Measurements from ENCODE around the gene ARAP1.
A peak's percentile ranks its signal among the peaks of the same experiment; 100 is the strongest.

The ARAP1 gene

DNA sequence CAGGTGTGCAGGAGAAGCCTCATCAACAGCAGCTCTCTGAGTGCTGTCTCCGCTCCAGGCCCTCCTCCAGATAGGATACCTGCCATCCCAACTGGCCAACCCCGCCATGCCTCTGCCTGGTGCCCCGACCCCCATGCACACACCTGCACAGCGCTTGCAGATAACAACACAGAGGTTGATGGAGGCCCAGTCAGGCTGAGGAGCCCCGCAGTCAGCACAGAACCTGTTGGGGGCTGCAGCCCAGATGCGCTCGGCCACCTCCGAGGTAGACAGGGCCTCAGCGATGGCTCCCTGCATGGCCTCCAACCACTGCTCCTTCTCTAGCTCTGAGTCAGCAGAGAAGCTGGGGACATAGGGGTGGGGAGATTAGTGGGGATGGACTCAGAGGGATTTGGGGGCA lies 45.2 kb downstream of the ARAP1 start:
- DNase-seq (ENCODE audit: low read depth, low spot score) = no peak
- no peak overlapping the region for H3K4me3 ChIP-seq (ENCODE audit: low read depth, low read length)
- TF ChIP-seq, protein P1, sequence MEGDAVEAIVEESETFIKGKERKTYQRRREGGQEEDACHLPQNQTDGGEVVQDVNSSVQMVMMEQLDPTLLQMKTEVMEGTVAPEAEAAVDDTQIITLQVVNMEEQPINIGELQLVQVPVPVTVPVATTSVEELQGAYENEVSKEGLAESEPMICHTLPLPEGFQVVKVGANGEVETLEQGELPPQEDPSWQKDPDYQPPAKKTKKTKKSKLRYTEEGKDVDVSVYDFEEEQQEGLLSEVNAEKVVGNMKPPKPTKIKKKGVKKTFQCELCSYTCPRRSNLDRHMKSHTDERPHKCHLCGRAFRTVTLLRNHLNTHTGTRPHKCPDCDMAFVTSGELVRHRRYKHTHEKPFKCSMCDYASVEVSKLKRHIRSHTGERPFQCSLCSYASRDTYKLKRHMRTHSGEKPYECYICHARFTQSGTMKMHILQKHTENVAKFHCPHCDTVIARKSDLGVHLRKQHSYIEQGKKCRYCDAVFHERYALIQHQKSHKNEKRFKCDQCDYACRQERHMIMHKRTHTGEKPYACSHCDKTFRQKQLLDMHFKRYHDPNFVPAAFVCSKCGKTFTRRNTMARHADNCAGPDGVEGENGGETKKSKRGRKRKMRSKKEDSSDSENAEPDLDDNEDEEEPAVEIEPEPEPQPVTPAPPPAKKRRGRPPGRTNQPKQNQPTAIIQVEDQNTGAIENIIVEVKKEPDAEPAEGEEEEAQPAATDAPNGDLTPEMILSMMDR (IDR thresholded peaks at IDR 0.05; ENCODE audit: low read depth, low read length) = no peak
- in situ Hi-C loops (cut with HindIII; ENCODE audit: low sequenced_read_pairs) = no loop called here

DNA sequence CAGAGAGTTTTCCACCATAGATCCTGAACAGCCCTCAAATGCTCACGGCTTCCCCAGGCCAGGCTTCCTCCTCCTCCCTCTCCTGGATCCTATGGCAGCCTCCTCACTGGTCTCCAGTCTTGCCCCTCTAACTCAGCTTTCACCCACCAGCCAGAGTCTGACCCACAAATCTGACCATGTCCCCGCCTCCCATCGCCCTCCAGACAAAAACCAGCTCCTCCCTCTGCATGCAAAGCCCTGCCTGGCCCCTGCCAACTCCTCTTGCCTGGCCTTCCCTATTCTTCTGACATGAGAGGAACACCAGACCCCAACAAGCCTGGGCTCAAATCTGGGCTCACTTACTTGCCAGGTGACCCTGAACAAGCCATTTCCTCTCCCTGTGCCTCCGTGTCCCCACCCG lies 45.6 kb downstream of the ARAP1 start:
- in situ Hi-C loops (cut with HindIII; ENCODE audit: low sequenced_read_pairs) = no loop called here
- DNase-seq (ENCODE audit: low read depth, low spot score) = no peak
- TF ChIP-seq, protein P1 (IDR thresholded peaks at IDR 0.05; ENCODE audit: low read depth, low read length) = no peak
- no peak overlapping the region for H3K4me3 ChIP-seq (ENCODE audit: low read depth, low read length)

DNA sequence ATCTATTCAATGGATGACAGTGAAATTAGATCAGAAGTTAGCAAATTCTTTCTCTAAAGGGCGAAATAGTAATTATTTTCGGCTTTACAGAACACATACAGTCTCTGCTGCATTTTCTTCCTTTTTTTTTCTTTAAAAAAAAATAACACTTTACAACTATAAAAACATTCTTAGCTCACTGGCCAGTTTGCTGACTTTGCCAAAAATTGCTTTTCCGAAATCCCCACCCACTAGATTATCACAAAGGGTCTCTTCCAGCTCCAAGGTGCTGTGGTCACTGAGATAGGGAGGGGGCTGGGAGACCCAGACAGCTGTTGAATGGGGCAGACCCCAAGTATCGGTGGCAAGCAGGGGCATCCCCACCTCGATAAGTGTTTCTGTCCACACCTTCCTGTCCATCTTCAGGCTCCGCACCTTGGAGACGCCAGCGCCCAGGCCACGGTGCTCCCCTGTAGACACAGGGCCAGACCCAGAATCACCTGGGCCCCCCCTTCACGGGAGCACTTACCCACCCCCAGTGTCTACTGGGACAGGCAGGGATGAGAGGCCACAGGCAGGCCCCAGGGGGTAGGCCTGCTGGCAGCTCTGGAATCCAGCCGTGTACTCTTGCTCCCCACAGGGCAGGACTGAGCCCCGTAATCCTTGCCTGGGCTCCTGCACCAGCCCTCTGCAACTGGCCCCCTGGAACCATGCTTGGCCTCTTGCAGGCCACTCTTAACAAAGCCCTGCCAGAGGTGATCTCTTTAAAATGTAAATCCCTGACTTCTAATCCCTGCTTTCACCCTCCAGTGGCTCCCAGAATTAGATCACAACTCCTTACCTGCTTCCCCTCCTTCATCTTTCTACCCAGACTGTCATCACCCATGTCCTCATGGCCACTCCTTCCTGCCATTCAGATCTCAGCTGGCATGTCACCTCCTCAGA lies 46.5 kb downstream of the ARAP1 start:
- DNase-seq (ENCODE audit: low read depth, low spot score) = no peak
- H3K4me3 ChIP-seq (ENCODE audit: low read depth, low read length) = no peak overlapping the region
- in situ Hi-C loops (cut with HindIII; ENCODE audit: low sequenced_read_pairs) = no loop called here
- TF ChIP-seq, protein P1 (IDR thresholded peaks at IDR 0.05; ENCODE audit: low read depth, low read length) = no peak

DNA sequence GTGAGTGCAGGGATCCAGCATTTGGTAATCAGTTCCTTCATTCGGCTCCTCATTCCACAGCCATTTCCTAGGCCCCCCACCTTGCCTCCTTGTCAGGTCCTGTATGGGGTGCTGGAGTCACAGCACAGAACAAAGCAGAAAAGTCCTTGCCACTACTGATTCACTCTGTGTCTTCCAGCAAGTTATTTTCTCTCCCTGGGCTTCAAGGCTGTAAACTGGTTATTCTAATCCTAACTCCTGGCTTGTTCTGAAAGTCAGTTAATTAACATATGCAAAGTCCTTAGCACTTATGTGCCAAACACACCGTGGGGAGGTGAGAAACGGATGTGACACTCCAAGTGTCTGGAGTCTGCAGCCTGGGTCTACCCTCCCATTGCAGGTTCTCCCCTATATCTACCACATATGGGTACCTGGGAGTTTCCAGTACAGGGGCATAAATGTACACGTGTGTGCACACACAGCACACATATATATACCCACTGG lies 47.4 kb downstream of the ARAP1 start:
- in situ Hi-C loops (cut with HindIII; ENCODE audit: low sequenced_read_pairs) = no loop called here
- H3K4me3 ChIP-seq (ENCODE audit: low read depth, low read length) = no peak overlapping the region
- TF ChIP-seq, protein P1 (IDR thresholded peaks at IDR 0.05; ENCODE audit: low read depth, low read length) = no peak
- no peak for DNase-seq (ENCODE audit: low read depth, low spot score)

DNA sequence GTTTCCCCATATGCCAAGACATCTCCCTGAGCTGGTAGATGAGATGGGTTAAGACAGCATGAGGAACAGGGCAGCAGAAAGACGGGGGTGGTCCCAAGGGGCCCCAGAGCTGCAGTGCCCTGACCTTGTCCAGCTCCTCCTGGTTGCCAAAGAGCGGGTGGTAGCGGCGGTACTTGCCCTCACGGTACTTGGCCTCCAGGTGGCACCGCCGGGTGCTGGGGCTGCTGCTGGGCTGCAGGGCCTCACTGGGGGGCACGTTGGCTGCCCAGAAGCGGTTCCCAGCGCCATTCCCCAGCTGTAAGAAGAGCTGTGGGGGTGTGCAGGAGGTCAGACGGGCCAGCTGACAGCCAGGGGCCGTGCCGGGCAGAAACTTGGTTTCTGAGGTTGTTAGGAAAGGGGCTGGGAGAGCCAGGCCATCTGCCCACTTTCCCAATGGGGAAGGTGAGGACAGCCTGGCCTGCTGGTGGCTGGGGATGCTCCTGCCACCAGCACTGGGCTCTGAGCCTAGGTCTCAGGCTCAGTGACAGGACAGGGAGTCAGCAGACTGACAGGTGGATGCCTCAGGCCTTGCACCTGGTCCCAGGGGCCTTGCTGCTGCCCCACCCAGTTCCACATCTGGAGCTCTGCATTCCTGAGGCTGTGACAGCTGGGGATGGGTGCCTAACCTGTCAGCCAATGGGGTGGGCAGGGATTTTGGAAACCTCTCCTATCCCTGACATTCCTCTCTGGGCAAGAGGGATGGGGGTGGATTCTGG lies 48.0 kb downstream of the ARAP1 start:
- in situ Hi-C loops (cut with HindIII; ENCODE audit: low sequenced_read_pairs) = no loop called here
- DNase-seq (ENCODE audit: low read depth, low spot score) = no peak
- no peak overlapping the region for H3K4me3 ChIP-seq (ENCODE audit: low read depth, low read length)
- TF ChIP-seq, protein P1 (IDR thresholded peaks at IDR 0.05; ENCODE audit: low read depth, low read length) = no peak

DNA sequence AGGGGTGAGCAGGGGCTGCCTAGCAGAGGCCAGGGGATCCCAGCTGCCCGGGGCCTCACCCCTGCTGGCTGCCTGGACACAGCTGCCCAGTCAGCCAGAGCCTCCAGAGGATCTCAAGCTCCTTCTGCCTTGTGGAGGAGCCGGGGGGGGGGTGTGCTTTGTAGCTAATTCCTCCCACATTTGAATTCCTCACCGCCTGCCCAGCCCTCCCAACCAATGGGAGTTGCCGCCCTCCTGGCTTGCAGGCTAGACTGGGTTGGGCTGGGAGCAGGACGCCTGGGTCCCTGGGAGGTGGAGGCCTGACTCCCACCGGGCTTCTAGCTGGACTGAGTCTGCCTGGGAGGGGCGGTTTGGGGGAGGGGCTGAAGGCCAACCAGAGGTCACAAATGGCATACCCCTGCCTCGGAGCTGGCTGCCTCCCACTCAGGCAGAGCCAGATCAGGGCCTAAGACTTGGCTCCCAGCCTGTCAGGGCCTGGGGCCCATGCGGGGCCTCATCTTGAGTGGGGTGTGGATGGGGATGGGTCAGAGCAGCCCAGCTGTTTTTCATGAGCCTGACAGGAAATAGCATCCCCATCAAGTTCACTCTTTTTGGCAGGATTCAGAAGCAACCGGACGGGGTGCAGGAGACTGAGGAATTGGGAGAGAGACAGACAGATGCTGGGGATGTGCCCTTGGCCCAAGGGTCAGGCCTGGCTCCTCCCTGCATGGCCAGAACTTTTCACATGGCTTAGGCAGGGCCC lies 48.8 kb downstream of the ARAP1 start:
- no peak overlapping the region for H3K4me3 ChIP-seq (ENCODE audit: low read depth, low read length)
- DNase-seq (ENCODE audit: low read depth, low spot score) = peak; percentile 58
- TF ChIP-seq, protein P1 (IDR thresholded peaks at IDR 0.05; ENCODE audit: low read depth, low read length) = no peak
- in situ Hi-C loops (cut with HindIII; ENCODE audit: low sequenced_read_pairs) = no loop called here
